H1 (cell line): ENCODE data around the gene SLC39A11. TPM values are rescaled to one million over a fixed set of nuclear protein-coding genes. Genes with fewer than 3 reads are reported as not detected.

Source experiments
- CTCF ChIA-PET: fragments of 300-600 bp; sonication (Branson Sonifier 250); formaldehyde crosslinking; loops from one replicate; lab custom pipeline; 2021; ENCODE audit not compliant: partially characterized antibody; lab: Charles Lee
- POLR2A ChIA-PET: fragments of 300-600 bp; sonication (Branson Sonifier 250); formaldehyde crosslinking; loops from one replicate; lab custom pipeline; 2021; ENCODE audit warnings: inconsistent platforms; ENCODE audit not compliant: partially characterized antibody; lab: Charles Lee
- DNase-seq, 2 experiments: peaks; one replicate each; pipeline versions ENCODE4 v3.0.0 to v3.0.0-alpha.2; 2010 to 2022; ENCODE audit warnings: low spot score in 2 of 2, low read depth in 1 of 2, mixed read lengths in 1 of 2
- FAIRE-seq: peaks from 2 replicates; lab custom pipeline; 2011; peaks lifted over from hg19 to GRCh38; lab: Jason Lieb, UNC
- H2AFZ ChIP-seq: 2 replicates; pipeline ENCODE4 v1.8.1; 2012; ENCODE audit warnings: low read length, inconsistent platforms
- H2AK5ac ChIP-seq: 2 replicates; pipeline ENCODE4 v1.6.1; 2013; ENCODE audit warnings: low read depth, low read length
- H2BK120ac ChIP-seq: replicated peaks from 2 replicates; pipeline ENCODE3; 2013; ENCODE audit warnings: low read depth, low read length, inconsistent platforms
- H2BK12ac ChIP-seq: 2 replicates; pipeline ENCODE4 v1.6.1; 2013; ENCODE audit warnings: low read depth, low read length
- H2BK15ac ChIP-seq: 2 replicates; pipeline ENCODE4 v1.6.1; 2013; ENCODE audit warnings: low read length
- H2BK20ac ChIP-seq: 2 replicates; pipeline ENCODE4 v1.6.1; 2013; ENCODE audit warnings: low read length
- H2BK5ac ChIP-seq: 2 replicates; pipeline ENCODE4 v1.6.1; 2013; ENCODE audit warnings: low read depth, low read length
- H3K14ac ChIP-seq: 2 replicates; pipeline ENCODE4 v1.6.1; 2013; ENCODE audit warnings: inconsistent platforms; ENCODE audit not compliant: insufficient read length
- H3K18ac ChIP-seq: 2 replicates; pipeline ENCODE4 v1.6.1; 2013; ENCODE audit warnings: low read length; ENCODE audit errors: extremely low read depth
- H3K23ac ChIP-seq: 2 replicates; pipeline ENCODE4 v1.6.1; 2013; ENCODE audit warnings: inconsistent platforms; ENCODE audit not compliant: insufficient read length
- H3K23me2 ChIP-seq: 2 replicates; pipeline ENCODE4 v1.6.1; 2013; ENCODE audit warnings: low read depth, low read length
- H3K27ac ChIP-seq: 2 replicates; pipeline ENCODE4 v1.6.1; 2011; ENCODE audit warnings: low read depth, low read length, inconsistent platforms
- H3K27me3 ChIP-seq, 4 experiments: replicated peaks in 1 of 4; 1 replicate in 1 of 4; 2 replicates in 3 of 4; pipeline versions ENCODE4 v1.6.1 to v1.8.1; 2011 to 2013; ENCODE audit warnings: low read length in 3 of 4, mild to moderate bottlenecking in 3 of 4, inconsistent platforms in 2 of 4, mixed read lengths in 2 of 4, moderate library complexity in 1 of 4; ENCODE audit not compliant: control insufficient read depth in 3 of 4, insufficient read depth in 3 of 4; ENCODE audit errors: extremely low read depth in 1 of 4
- H3K36me3 ChIP-seq, 4 experiments: 2 replicates each; pipeline versions ENCODE4 v1.6.1 to v1.8.1; 2011 to 2013; ENCODE audit warnings: mild to moderate bottlenecking in 4 of 4, low read length in 3 of 4, moderate library complexity in 2 of 4, control low read depth in 1 of 4, inconsistent platforms in 1 of 4; ENCODE audit not compliant: insufficient read depth in 4 of 4, control insufficient read depth in 2 of 4
- H3K4ac ChIP-seq: replicated peaks from 2 replicates; pipeline ENCODE3; 2013; ENCODE audit warnings: low read length, low read depth, mixed read lengths, inconsistent platforms; ENCODE audit not compliant: insufficient read length
- H3K4me1 ChIP-seq, 4 experiments: replicated peaks in 1 of 4; 1 replicate in 1 of 4; 2 replicates in 3 of 4; pipeline versions ENCODE4 v1.6.1 to v1.8.1; 2011 to 2013; ENCODE audit warnings: low read length in 3 of 4, inconsistent platforms in 2 of 4, mixed read lengths in 1 of 4; ENCODE audit not compliant: insufficient read depth in 4 of 4, control insufficient read depth in 3 of 4
- H3K4me2 ChIP-seq, 2 experiments: 2 replicates each; pipeline versions ENCODE4 v1.6.1 to v1.8.1; 2011 to 2013; ENCODE audit warnings: low read depth in 2 of 2, low read length in 2 of 2, control low read depth in 1 of 2, inconsistent platforms in 1 of 2, mild to moderate bottlenecking in 1 of 2; ENCODE audit not compliant: insufficient read depth in 1 of 2
- H3K4me3 ChIP-seq, 4 experiments: fragments of 200-600, 300-600 bp in 1 of 4; sonication (generic), shearing (Covaris generic), sonication (Bioruptor Twin) in 1 of 4; 2 replicates each; pipeline versions ENCODE4 v1.5.1 to v1.8.1; 2011 to 2016; ENCODE audit warnings: low read length in 4 of 4, low read depth in 3 of 4, control low read depth in 2 of 4, inconsistent platforms in 2 of 4, mild to moderate bottlenecking in 2 of 4, mixed read lengths in 1 of 4, moderate library complexity in 1 of 4; ENCODE audit not compliant: insufficient read depth in 2 of 4; ENCODE audit errors: extremely low read depth in 1 of 4
- H3K56ac ChIP-seq: replicated peaks from 2 replicates; pipeline ENCODE3; 2013; ENCODE audit warnings: low read depth, mild to moderate bottlenecking, mixed read lengths, low read length, inconsistent platforms; ENCODE audit not compliant: insufficient read length
- H3K79me1 ChIP-seq: 2 replicates; pipeline ENCODE4 v1.6.1; 2013; ENCODE audit warnings: low read depth, low read length, control low read depth
- H3K79me2 ChIP-seq, 2 experiments: 2 replicates each; pipeline versions ENCODE4 v1.6.1 to v1.8.1; 2012 to 2013; ENCODE audit warnings: low read length in 2 of 2, mild to moderate bottlenecking in 2 of 2, inconsistent platforms in 1 of 2; ENCODE audit not compliant: insufficient read depth in 2 of 2, control insufficient read depth in 1 of 2
- H3K9ac ChIP-seq, 4 experiments: replicated peaks in 1 of 4; 1 replicate in 1 of 4; 2 replicates in 3 of 4; pipeline versions ENCODE4 v1.6.1 to v1.8.1; 2011 to 2013; ENCODE audit warnings: low read depth in 3 of 4, low read length in 3 of 4, control low read depth in 2 of 4, mild to moderate bottlenecking in 2 of 4, moderate library complexity in 2 of 4, inconsistent platforms in 1 of 4; ENCODE audit errors: extremely low read depth in 1 of 4
- H3K9me3 ChIP-seq, 2 experiments: 2 replicates each; pipeline versions ENCODE4 v1.6.1 to v1.8.1; 2012 to 2013; ENCODE audit warnings: mild to moderate bottlenecking in 2 of 2, moderate library complexity in 2 of 2, control low read depth in 1 of 2, inconsistent platforms in 1 of 2, low read depth in 1 of 2, low read length in 1 of 2, mixed read lengths in 1 of 2; ENCODE audit not compliant: insufficient read depth in 2 of 2
- H4K20me1 ChIP-seq, 2 experiments: replicated peaks in 1 of 2; 2 replicates each; pipeline versions ENCODE3 to v1.8.1; 2011 to 2013; ENCODE audit warnings: inconsistent platforms in 2 of 2, low read length in 2 of 2, mild to moderate bottlenecking in 1 of 2; ENCODE audit not compliant: insufficient read depth in 2 of 2, control insufficient read depth in 1 of 2
- H4K5ac ChIP-seq: 2 replicates; pipeline ENCODE4 v1.6.1; 2013; ENCODE audit warnings: low read length, low read depth, mixed read lengths, inconsistent platforms; ENCODE audit not compliant: insufficient read length
- H4K8ac ChIP-seq: 2 replicates; pipeline ENCODE4 v1.8.0; 2013; ENCODE audit warnings: mild to moderate bottlenecking, moderate library complexity, low read length, inconsistent platforms; ENCODE audit not compliant: insufficient read depth; ENCODE audit errors: extremely low read depth
- H4K91ac ChIP-seq: replicated peaks from 2 replicates; pipeline ENCODE3; 2013; ENCODE audit warnings: low read length, mixed read lengths, inconsistent platforms; ENCODE audit not compliant: insufficient read length
- KDM1A ChIP-seq: fragments of 200-600, 300-600 bp; sonication (generic); IDR thresholded peaks from 2 replicates; pipeline ENCODE4 v1.7.1; 2016; ENCODE audit warnings: mild to moderate bottlenecking, low read length, borderline replicate concordance
- SRF ChIP-seq: IDR thresholded peaks from 2 replicates; pipeline ENCODE4 v1.6.1; 2011; ENCODE audit warnings: mild to moderate bottlenecking, low read depth, low read length, moderate library complexity
- WGBS, 2 experiments: shearing (Covaris generic) in 1 of 2; methylation state at CpG; one replicate each; pipeline versions ENCODE4 v1.1.6 to v1.1.7; 2013 to 2015; ENCODE audit warnings: low lambda C conversion rate in 2 of 2, mixed read lengths in 2 of 2, inconsistent platforms in 1 of 2, low coverage in 1 of 2, missing lambda C conversion rate in 1 of 2; ENCODE audit not compliant: insufficient replicate concordance in 2 of 2, insufficient coverage in 1 of 2, insufficient read length in 1 of 2; ENCODE audit errors: extremely low coverage in 1 of 2, missing lambda C conversion rate in 1 of 2; 5-methylcytosine and 5-hydroxymethylcytosine counted together
- polyA plus RNA-seq, 7 experiments: library from polyadenylated mRNA; depleted of rRNA in 3 of 7; stranded (reverse) in 5 of 7; unstranded in 2 of 7; fragments of >200 nt in 5 of 7; fragments of 200-250 nt in 2 of 7; gene quantifications; 1 replicate in 5 of 7; 2 replicates in 1 of 7; 4 replicates in 1 of 7; pipeline versions ENCODE4 v1.2.1 to v1.2.3, GENCODE V29; 2011 to 2013; ENCODE audit warnings: missing spikeins in 2 of 7, mixed read lengths in 2 of 7
- total RNA-seq: library from RNA; stranded (reverse); fragmentation: NEBNext Ultra II Directional; extraction: Animal tissue kit (Norgen Biotek cat#: 25700); gene quantifications from 2 replicates; pipeline ENCODE4 v1.2.1, GENCODE V29; 2021

Gene SLC39A11
- total and polyA plus RNA-seq, 2 of the 8 experiments (the other 6 are each of a cell fraction or from before 2014, with no cell fraction given) = 12.2 to 19.6 TPM

GRCh38 chr17:72852277-72852938 is 240.1 kb downstream of the SLC39A11 start:
- no peak overlapping the region for H3K27ac ChIP-seq
- FAIRE-seq = no peak
- DNase-seq = no peak

More at GRCh38 chr17:72852277-72852938, 240.1 kb downstream of the SLC39A11 start:
- Histone ChIP-seq H2BK12ac (no peak overlapping the region), H2BK20ac (no peak overlapping the region), H3K9ac (no peak overlapping the region), H3K56ac (no peak overlapping the region), H3K23me2 (no peaks in the 10 kb centered on the region), H3K9me3 (no peaks in the 10 kb centered on the region), H3K79me1 (no peaks in the 10 kb centered on the region), H4K20me1 (no peaks in the 10 kb centered on the region), H2BK15ac (no peak overlapping the region), H3K4ac (no peak overlapping the region), H2BK120ac (no peak overlapping the region), H4K8ac (no peak overlapping the region), H2AK5ac (no peak overlapping the region), H3K79me2 (no peaks in the 10 kb centered on the region), H3K4me3 (no peak overlapping the region), H3K4me1 (peaks cover 0 to 4% (median 1%) of the 10 kb centered on the region in 4 experiments; a peak in 2 of 7 replicates), H3K36me3 (no peaks in the 10 kb centered on the region), H3K18ac (no peak overlapping the region), H2AFZ (no peak overlapping the region), H2BK5ac (no peak overlapping the region), H3K23ac (no peak overlapping the region), H4K5ac (no peak overlapping the region), H4K91ac (no peak overlapping the region), H3K4me2 (no peak overlapping the region), H3K27me3 (no peaks in the 10 kb centered on the region), H3K14ac (peak overlapping the region; percentile 28)
- POLR2A ChIA-PET = interaction anchor here (0.7 kb wide), 1 partner anchor 340 kb away, joined by 3 read pairs; the partner anchor contains the start of gene COG1
- CTCF ChIA-PET = interaction anchor here (0.6 to 1.7 kb wide), 3 partner anchors 271 to 305 kb away, joined by 3 to 4 read pairs (median 3); no protein-coding TSS in a partner anchor
- 76% methylated on average over 5 of the region's 5 CpGs; no CpG with 5 or more reads in 1 of the 2 experiments for WGBS, 2 experiments
- TF ChIP-seq KDM1A (no peak), SRF (no peak)
